ENCODE data around the gene ZBTB32.

Gene ZBTB32

GRCh38 chr19:35717665-35718344 is 13.4 kb downstream of the ZBTB32 start, which contains the start of gene KMT2B:
Gene KMT2B, plus strand, starts transcription at chr19:35718003. Its CDS starts 16 bp downstream, at chr19:35718019.
- DNase-seq (ENCODE audit: low spot score), result peak; percentile 99
- no peak for TF ChIP-seq CTCF (IDR thresholded peaks at IDR 0.05; ENCODE audit: extremely low read depth, missing control alignments)

- TF ChIP-seq CTCF (IDR thresholded peaks at IDR 0.05; ENCODE audit: extremely low read depth, missing control alignments), result no peak
- DNase-seq (ENCODE audit: low spot score), result peak; percentile 77
Observed at GRCh38 chr19:35718345-35719041, 14.1 kb downstream of the ZBTB32 start.

GRCh38 chr19:35719402-35720162 is 15.2 kb downstream of the ZBTB32 start:
- DNase-seq (ENCODE audit: low spot score), result no peak
- TF ChIP-seq CTCF (IDR thresholded peaks at IDR 0.05; ENCODE audit: extremely low read depth, missing control alignments), result no peak

GRCh38 chr19:35720163-35720524 is 15.8 kb downstream of the ZBTB32 start:
- no peak for DNase-seq (ENCODE audit: low spot score)

GRCh38 chr19:35720648-35721047 is 16.3 kb downstream of the ZBTB32 start:
- TF ChIP-seq CTCF (IDR thresholded peaks at IDR 0.05; ENCODE audit: extremely low read depth, missing control alignments), result no peak
- DNase-seq (ENCODE audit: low spot score), result no peak

More at GRCh38 chr19:35720163-35720524, 15.8 kb downstream of the ZBTB32 start:
- TF ChIP-seq CTCF (IDR thresholded peaks at IDR 0.05; ENCODE audit: extremely low read depth, missing control alignments), result no peak

- no peak for TF ChIP-seq CTCF (IDR thresholded peaks at IDR 0.05; ENCODE audit: extremely low read depth, missing control alignments)
- DNase-seq (ENCODE audit: low spot score), result no peak
Observed at GRCh38 chr19:35721374-35721773, 17.0 kb downstream of the ZBTB32 start.

- no peak for DNase-seq (ENCODE audit: low spot score)
- no peak for TF ChIP-seq CTCF (IDR thresholded peaks at IDR 0.05; ENCODE audit: extremely low read depth, missing control alignments)
Observed at GRCh38 chr19:35722461-35722860, 18.1 kb downstream of the ZBTB32 start.
